GM19438 (cell line): ENCODE results near the gene SCGB1C1.
A peak's percentile ranks its signal among the peaks of the same experiment; 100 is the strongest.
"Not testable (repeated sequence)": the region's sequence is repeated elsewhere in the genome, so short reads cannot be mapped to it uniquely, and the experiment has no call there.

Experiments
- ATAC-seq: cut with Tn5 transposase; IDR thresholded peaks from one replicate; pipeline ENCODE4 v1.9.1; 2021; ENCODE audit warnings: low read depth; ENCODE audit not compliant: unreplicated experiment

SCGB1C1 gene

DNA sequence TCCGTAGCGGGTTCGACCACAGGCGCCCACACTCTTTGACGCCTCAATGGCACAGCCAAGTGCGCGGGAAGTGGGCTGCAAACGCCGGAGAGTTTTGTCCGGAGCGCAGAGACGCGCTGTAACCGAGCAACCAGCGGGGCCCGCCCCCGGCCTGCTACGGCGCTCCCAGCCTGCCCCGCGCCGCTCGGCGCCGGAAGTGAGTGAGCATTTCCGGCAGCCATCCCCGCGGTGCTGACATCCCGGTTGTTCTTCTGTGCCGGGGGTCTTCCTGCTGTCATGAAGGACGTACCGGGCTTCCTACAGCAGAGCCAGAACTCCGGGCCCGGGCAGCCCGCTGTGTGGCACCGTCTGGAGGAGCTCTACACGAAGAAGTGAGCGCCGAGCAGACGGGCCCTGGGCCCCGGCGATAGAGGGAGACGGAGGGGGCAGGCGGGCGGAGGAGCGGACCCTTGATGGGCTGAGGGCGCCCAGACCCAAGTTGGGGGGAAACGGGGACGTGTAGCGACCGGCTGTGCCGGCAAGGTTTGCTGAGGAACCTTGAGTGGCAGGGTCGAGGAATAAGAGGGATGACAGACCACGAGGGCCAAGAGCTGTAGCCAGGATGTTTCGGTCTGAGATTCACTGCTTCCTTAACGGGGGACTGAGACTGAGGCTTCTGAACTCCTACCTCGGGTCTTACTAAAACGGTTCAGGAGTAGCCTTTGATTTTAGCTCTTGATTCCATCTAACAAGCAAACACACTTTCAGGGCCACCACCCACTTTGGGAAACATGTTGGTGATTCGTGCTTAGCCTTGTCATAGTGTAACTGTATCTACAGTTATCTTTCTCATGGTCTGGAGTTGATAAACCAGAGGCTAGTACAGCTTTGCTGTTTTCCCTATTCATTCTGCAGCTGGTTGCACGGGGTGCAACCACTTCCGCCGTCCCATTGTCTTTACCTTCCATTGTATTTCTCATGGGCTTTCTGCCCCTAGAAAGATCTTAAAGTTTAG lies 44.2 kb downstream of the SCGB1C1 start, which contains the start of gene PSMD13:
Gene PSMD13, plus strand, starts transcription at position 203 of the 994 bp plus-strand sequence. Its CDS starts 74 bp downstream, at position 277.
- ATAC-seq: peak; percentile 82

DNA sequence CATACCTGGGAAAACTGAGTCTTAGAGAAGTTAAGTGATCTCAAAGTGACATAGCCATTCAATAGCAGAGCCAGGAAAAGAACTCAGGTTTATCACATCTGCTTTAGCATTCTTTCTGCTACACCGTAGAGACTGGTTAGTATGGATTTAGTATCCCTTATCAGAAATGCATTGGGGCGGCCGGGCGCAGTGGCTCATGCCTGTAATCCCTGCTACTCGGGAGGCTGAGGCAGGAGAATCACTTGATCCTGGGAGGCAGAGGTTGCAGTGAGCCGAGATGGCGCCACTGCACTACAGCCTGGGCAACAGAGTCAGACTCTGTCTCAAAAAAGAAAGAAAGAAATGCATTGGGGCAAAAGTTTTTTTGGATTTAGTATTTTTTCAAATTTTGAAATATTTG lies 45.5 kb downstream of the SCGB1C1 start:
- ATAC-seq: not testable (repeated sequence)

DNA sequence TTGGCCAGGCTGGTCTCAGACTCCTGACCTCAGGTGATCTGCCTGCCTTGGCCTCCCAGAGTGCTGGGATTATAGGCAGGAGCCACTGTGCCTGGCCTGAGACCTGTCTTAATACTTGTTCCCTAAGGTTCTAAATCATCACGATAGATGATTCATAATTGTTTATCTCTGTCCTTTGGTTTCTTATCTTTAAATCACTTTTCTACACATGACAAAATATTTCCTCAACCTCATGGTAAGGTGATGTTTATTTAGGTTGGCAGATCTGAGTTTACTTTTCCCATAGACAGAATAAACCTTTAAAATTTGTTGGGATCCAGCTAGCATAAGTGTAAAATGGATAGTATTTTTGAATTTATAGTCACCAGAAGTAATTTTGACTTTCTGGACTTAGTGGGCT lies 47.4 kb downstream of the SCGB1C1 start:
- no peak for ATAC-seq

DNA sequence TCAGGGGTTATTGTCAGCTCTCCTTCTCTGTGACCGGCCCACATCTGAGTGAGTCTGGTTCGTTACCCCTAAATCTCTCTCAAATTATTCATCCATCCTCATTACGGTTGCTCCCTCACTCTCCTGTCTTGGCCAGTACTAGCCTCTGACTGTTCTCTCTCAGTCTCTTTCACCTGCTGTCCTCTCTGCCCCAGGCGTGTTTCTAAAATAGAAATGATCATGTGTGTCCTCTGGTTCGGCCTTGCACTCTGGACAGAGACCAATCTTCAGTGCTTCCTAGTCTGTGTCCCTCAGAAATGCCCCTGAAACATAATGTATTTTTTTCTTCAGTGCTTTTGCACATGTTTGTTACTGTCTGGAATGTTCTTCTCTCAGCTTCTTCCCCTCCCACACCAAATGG lies 48.8 kb downstream of the SCGB1C1 start:
- no peak for ATAC-seq
